Kidney glomerular epithelial cell (primary cell): ENCODE data around the gene HCAR1.
"Not testable (repeated sequence)": the region's sequence is repeated elsewhere in the genome, so short reads cannot be mapped to it uniquely, and the experiment has no call there.

ENCODE experiments used
- DNase-seq: peaks from one replicate; lab custom pipeline; 2025; lab: John Stamatoyannopoulos, UW

The HCAR1 gene

DNA sequence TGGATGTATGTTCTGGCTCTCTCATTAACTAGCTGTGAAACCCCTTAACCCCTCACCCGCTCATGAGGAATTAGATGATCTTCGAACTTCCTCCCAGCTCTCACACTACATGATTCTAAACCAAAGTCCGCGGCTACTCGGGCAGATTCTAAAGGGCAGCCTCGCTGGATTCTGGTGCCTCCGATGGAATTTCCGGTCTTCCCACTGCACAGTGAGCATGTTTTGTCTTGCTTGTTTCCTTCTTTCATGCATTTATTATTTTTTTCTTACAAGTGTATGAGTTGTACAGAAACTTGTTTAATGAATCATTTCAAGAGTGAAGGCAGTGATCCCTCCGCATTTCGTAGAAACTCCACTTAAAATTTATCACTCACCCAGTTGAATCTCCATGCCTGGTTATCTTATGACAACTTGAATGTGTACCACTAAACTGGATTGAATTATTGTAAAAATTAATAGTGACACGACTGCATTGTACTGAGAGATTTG lies 9.5 kb downstream of the HCAR1 start:
- DNase-seq, result no peak

DNA sequence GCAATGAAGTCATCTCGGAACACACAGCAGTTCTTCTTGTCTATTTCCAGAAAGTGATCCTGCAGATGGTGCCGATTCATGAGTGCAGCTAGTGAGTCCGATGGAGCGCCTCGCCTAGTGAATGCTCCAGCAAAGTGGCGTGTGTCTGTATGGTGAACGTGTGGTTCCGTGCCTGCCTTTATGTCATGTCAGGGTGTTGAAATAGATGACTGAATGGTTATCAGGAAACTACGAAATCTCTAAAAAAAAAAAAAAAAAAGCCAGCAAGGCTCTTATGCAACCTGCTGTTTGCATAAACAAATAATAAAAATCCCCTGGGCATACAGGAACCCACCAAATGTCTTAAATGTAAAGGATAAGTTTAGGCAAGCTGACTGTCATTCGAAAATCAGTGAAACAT lies 14.0 kb downstream of the HCAR1 start, which contains the start of gene HCAR3:
HCAR3 (minus strand) TSS at position 154 of the 400 bp plus-strand sequence; CDS start at position 80, 74 bp downstream.
- DNase-seq, result not testable (repeated sequence)

- DNase-seq, result not testable (repeated sequence)
These were observed 15.4 kb downstream of the HCAR1 start for GRCh38 chr12:122715211-122715610.

DNA sequence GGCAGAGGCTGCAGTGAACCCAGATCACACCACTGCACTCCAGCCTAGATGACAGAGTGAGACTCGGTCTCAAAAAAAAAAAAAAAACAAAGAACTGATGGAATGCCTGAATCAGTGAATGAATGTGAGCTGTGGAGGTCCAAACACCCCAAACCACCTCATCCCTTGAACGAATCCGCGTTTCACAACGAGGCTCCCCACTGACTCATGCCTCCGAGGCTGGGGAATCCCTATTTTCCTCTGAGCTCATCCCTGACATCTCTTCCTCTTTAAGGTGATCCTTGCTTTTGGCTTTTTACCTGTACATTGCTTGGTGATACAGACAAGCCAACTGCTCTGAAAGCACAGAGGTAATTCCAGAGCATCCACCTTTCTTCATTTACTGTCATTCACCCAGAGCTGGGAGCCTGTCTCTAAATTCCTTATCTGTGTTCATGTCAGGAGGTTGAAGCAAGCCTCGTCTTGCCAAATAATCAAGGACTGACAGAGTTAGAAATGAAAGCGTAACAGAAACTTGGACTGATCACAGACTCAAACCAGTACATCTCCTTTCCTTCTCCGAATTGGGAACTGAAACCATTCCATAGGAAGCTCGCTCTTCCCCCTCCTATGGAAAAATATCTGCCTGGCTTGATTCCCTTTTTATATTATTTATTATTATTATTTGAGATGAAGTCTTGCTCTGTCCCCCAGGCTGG lies 17.0 kb downstream of the HCAR1 start:
- not testable (repeated sequence) for DNase-seq

DNA sequence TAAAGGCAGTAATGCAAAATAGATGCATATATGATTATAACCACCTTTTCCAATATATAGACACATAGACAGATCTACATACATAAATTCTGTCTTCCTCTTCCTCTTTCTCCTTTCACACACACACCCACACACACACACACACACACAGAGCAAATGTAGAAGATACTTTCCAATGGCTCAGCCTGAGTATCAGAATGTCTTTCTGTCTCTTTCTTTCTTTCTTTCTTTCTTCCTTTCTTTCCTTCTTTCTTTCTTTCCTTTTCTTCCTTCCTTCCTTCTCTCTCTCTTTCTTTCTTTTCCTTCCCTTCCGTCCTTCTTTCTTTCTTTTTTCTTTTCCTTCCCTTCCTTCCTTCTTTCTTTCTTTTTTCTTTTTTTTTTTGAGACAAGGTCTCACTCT lies 19.4 kb downstream of the HCAR1 start:
- DNase-seq, result not testable (repeated sequence)

GRCh38 chr12:122710341-122710740 lies 20.3 kb downstream of the HCAR1 start:
- DNase-seq, result not testable (repeated sequence)

GRCh38 chr12:122709287-122709686 lies 21.4 kb downstream of the HCAR1 start:
- not testable (repeated sequence) for DNase-seq

DNA sequence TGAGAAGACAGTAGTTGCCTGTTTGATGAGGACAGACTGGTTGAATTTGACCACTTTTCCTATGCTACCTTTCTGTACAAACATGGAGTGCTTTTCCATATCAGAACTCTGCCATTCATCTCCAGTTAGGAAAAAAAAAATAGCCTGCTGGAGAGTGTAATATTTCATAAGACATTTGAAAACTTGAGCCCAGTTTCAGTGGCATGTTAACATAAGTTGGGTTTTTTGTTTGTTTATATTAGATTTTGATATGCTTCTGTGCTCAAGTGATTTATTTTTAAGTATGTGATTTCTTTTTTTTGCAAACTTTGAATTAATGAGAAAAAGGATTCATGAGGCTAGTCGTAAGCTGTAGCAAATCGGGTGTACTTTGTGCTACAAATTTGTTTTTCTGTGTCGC lies 26.8 kb downstream of the HCAR1 start:
- not testable (repeated sequence) for DNase-seq

- DNase-seq, result not testable (repeated sequence)
These were observed 27.6 kb downstream of the HCAR1 start, which contains the start of gene HCAR2 for GRCh38 chr12:122702890-122703611. HCAR2 (minus strand) TSS chr12:122703357; CDS start chr12:122703283, 74 bp downstream.

GRCh38 chr12:122701481-122701880 lies 29.2 kb downstream of the HCAR1 start:
- DNase-seq, result not testable (repeated sequence)

GRCh38 chr12:122700038-122700710 lies 30.5 kb downstream of the HCAR1 start:
- DNase-seq, result not testable (repeated sequence)

DNA sequence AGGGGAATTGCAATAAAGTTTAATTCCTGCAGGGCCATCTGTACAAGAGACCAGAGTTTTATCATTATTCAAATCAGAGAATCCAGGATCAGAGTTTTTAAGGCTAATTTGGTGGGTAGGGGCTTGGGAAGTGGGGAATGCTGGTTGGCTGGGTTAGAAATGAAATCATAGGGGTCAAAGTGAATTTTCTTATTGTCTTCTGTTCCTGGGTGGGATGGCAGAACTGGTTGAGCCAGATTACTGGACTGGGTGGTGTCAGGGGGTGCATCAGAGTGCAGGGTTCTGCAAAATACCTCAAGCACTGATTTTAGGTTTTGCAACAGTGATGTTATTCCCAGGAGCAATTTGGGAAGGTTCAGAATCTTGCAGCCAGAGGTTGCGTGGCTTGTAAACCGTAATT lies 33.7 kb downstream of the HCAR1 start:
- DNase-seq, result not testable (repeated sequence)

DNA sequence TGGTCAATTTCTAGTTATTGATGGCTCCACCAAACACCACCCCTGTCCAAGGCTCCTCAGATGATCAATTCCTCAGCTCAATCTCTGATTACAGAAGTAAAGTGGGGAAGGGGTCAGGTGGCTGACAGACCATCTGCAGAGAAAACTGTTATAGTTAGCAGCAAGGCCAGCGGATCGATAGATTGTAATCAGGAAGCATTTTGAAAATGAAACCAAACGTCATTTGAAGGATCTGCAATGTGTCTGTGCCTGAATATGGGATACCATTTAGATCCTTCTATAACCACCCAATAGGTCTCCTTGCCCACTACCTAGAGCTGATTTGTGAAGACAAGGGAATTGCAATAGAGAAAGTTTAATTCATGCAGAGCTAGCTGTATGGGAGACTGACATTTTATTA lies 39.1 kb downstream of the HCAR1 start:
- DNase-seq, result no peak

GRCh38 chr12:122688291-122688690 lies 42.4 kb downstream of the HCAR1 start:
- DNase-seq, result no peak

- no peak for DNase-seq
These were observed 43.6 kb downstream of the HCAR1 start for GRCh38 chr12:122687086-122687485.

- DNase-seq, result no peak
These were observed 44.1 kb downstream of the HCAR1 start for GRCh38 chr12:122686538-122686937.

GRCh38 chr12:122684297-122684813 lies 46.3 kb downstream of the HCAR1 start:
- no peak for DNase-seq

- no peak for DNase-seq
These were observed 48.8 kb downstream of the HCAR1 start for GRCh38 chr12:122681814-122682213.

- DNase-seq, result not testable (repeated sequence)
These were observed 49.7 kb downstream of the HCAR1 start for GRCh38 chr12:122680989-122681388.

DNA sequence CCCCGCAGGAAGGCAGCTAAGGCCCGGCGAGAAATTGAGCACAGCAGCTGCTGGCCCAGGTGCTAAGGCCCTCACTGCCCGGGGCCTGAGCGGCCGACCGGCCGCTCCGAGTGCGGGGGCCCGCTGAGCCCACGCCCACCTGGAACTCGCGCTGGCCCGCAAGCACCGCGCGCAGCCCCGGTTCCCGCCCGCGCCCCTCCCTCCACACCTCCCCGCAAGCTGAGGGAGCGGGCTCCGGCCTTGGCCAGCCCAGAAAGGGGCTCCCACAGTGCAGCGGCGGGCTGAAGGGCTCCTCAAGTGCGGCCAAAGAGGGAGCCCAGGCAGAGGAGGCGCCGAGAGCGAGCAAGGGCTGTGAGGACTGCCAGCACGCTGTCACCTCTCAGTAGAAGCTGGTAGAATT lies 53.9 kb downstream of the HCAR1 start:
- not testable (repeated sequence) for DNase-seq
